Neural cell (in vitro differentiated cells): ENCODE results near the gene RBM46. TPM values are rescaled to one million over a fixed set of nuclear protein-coding genes. Genes with fewer than 3 reads are reported as not detected.

ENCODE experiments used
- H2AFZ ChIP-seq: fragments of 200-600, 300-800 bp; sonication (generic), shearing (Covaris generic); 2 replicates; pipeline ENCODE4 v1.6.0; 2014; ENCODE audit warnings: low read depth, mild to moderate bottlenecking, antibody characterized with exemption, low read length, moderate library complexity
- H3F3A ChIP-seq: fragments of 200-600 bp; shearing (Covaris generic); 2 replicates; pipeline ENCODE4 v1.6.1; 2016; ENCODE audit warnings: mild to moderate bottlenecking, moderate library complexity, mixed read lengths, antibody characterized with exemption, low read length; ENCODE audit not compliant: insufficient read depth, poor library complexity, severe bottlenecking
- H3K27ac ChIP-seq: fragments of 200-600, 300-800 bp; sonication (generic), shearing (Covaris generic); 2 replicates; pipeline ENCODE4 v1.5.1; 2014; ENCODE audit warnings: mild to moderate bottlenecking, low read length, moderate library complexity
- H3K27me3 ChIP-seq: fragments of 300-800, 200-600 bp; sonication (generic), shearing (Covaris generic); 2 replicates; pipeline ENCODE4 v1.6.0; 2014; ENCODE audit warnings: mild to moderate bottlenecking, low read depth, low read length, moderate library complexity; ENCODE audit not compliant: insufficient read depth
- H3K36me3 ChIP-seq: fragments of 300-800, 200-600 bp; sonication (generic), shearing (Covaris generic); 2 replicates; pipeline ENCODE4 v1.5.1; 2014; ENCODE audit warnings: mild to moderate bottlenecking, antibody characterized with exemption, low read length, moderate library complexity; ENCODE audit not compliant: insufficient read depth
- H3K4me2 ChIP-seq: fragments of 300-800, 200-600 bp; sonication (generic), shearing (Covaris generic); 2 replicates; pipeline ENCODE4 v1.6.0; 2014; ENCODE audit warnings: mild to moderate bottlenecking, low read length
- H3K4me3 ChIP-seq: fragments of 300-800, 200-600 bp; sonication (generic), shearing (Covaris generic); 2 replicates; pipeline ENCODE4 v1.5.1; 2014; ENCODE audit warnings: mild to moderate bottlenecking, low read length, moderate library complexity
- H3K79me2 ChIP-seq: fragments of 200-600 bp; shearing (Covaris generic); replicated peaks from 2 replicates; pipeline ENCODE4 v1.6.0; 2014; ENCODE audit warnings: mild to moderate bottlenecking, low read length, moderate library complexity; ENCODE audit not compliant: insufficient read depth
- H3K9ac ChIP-seq: fragments of 300-800, 200-600 bp; sonication (generic), shearing (Covaris generic); 2 replicates; pipeline ENCODE4 v1.6.1; 2016; ENCODE audit warnings: mild to moderate bottlenecking, low read length, mixed read lengths
- H3K9me2 ChIP-seq: fragments of 200-600 bp; shearing (Covaris generic); 2 replicates; pipeline ENCODE4 v1.6.1; 2016; ENCODE audit warnings: mild to moderate bottlenecking, low read length, mixed read lengths; ENCODE audit not compliant: insufficient read depth
- H3K9me3 ChIP-seq: fragments of 200-600, 300-800 bp; sonication (generic), shearing (Covaris generic); 2 replicates; pipeline ENCODE4 v1.6.1; 2016; ENCODE audit warnings: mild to moderate bottlenecking, mixed run types, low read length, moderate library complexity, mixed read lengths
- H4K20me1 ChIP-seq: fragments of 200-600 bp; shearing (Covaris generic); 2 replicates; pipeline ENCODE4 v1.6.1; 2016; ENCODE audit warnings: mild to moderate bottlenecking, mixed run types; ENCODE audit not compliant: insufficient read depth
- EP300 ChIP-seq: fragments of 450-650 bp; conservative IDR thresholded peaks from 2 replicates; pipeline ENCODE4 v1.6.1; 2014; ENCODE audit warnings: antibody characterized with exemption, mild to moderate bottlenecking, moderate library complexity; ENCODE audit not compliant: poor library complexity, severe bottlenecking
- EZH2 ChIP-seq: fragments of 200-600, 300-800 bp; shearing (Covaris generic), sonication (generic); IDR thresholded peaks from 2 replicates; pipeline ENCODE4 v1.6.1; 2014; ENCODE audit warnings: antibody characterized with exemption, low read length, borderline replicate concordance, mild to moderate bottlenecking; ENCODE audit not compliant: insufficient read depth, poor library complexity, severe bottlenecking
- MXI1 ChIP-seq: fragments of 450-650 bp; conservative IDR thresholded peaks from 2 replicates; pipeline ENCODE4 v1.6.1; 2014; ENCODE audit warnings: antibody characterized with exemption, mild to moderate bottlenecking; ENCODE audit not compliant: poor library complexity, severe bottlenecking
- POLR2AphosphoS5 ChIP-seq: IDR thresholded peaks from 2 replicates; pipeline ENCODE4 v1.6.1; 2012
- RAD21 ChIP-seq: fragments of 450-650 bp; conservative IDR thresholded peaks from 2 replicates; pipeline ENCODE4 v1.6.1; 2014; ENCODE audit warnings: antibody characterized with exemption, mild to moderate bottlenecking, moderate library complexity
- SMC3 ChIP-seq: fragments of 450-650 bp; conservative IDR thresholded peaks from 2 replicates; pipeline ENCODE4 v1.6.1; 2014; ENCODE audit warnings: antibody characterized with exemption, mild to moderate bottlenecking, moderate library complexity; ENCODE audit not compliant: poor library complexity
- TAF1 ChIP-seq: IDR thresholded peaks from 2 replicates; pipeline ENCODE4 v1.6.1; 2012; ENCODE audit warnings: low read depth
- polyA plus RNA-seq: library from polyadenylated mRNA; depleted of rRNA; stranded (reverse); fragments of >200 nt; gene quantifications from 2 replicates; pipeline ENCODE4 v1.2.3, GENCODE V29; 2014
- TF ChIP-seq, protein P1 (sequence below): IDR thresholded peaks from 2 replicates; pipeline ENCODE4 v1.6.1; 2012; ENCODE audit warnings: borderline replicate concordance
- TF ChIP-seq, protein P2 (sequence below): fragments of 450-650 bp; IDR thresholded peaks from 2 replicates; pipeline ENCODE4 v1.5.1; 2014; ENCODE audit warnings: antibody characterized with exemption, mild to moderate bottlenecking, moderate library complexity; ENCODE audit not compliant: poor library complexity, severe bottlenecking

Gene RBM46
- polyA plus RNA-seq, 1 donor from 2014 or later = 0.09 TPM

DNA sequence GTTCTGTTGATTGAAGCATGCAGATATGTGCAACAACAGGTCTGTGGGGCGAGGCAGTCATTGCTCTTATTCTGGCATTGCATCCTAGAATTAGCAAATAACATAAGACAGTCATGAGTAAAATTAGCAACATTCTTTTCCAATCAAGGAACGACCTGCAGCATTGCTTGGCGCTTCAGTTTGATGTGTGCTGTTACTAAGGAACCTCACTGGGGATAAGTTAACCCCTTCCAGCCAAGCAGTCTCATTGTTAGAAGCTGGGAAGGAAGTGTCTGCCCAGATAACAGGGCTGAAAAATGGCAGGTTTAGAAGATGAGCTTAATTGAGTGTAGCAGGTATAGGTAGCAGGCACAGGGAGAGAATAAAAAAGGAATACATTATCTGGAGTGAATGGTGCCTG is 55.4 kb downstream of the RBM46 start:
- Histone ChIP-seq H4K20me1 (no peaks in the 10 kb centered on the region), H3K9me3 (peaks cover 4% of the 10 kb centered on the region), H3K79me2 (no peaks in the 10 kb centered on the region), H3K27ac (no peak overlapping the region), H3K4me2 (no peak overlapping the region), H3F3A (no peaks in the 10 kb centered on the region), H3K9me2 (no peaks in the 10 kb centered on the region), H3K4me3 (no peak overlapping the region), H3K36me3 (no peaks in the 10 kb centered on the region), H3K9ac (peak overlapping the region; percentile 1), H2AFZ (no peak overlapping the region), H3K27me3 (no peaks in the 10 kb centered on the region)
- TF ChIP-seq, protein P1, sequence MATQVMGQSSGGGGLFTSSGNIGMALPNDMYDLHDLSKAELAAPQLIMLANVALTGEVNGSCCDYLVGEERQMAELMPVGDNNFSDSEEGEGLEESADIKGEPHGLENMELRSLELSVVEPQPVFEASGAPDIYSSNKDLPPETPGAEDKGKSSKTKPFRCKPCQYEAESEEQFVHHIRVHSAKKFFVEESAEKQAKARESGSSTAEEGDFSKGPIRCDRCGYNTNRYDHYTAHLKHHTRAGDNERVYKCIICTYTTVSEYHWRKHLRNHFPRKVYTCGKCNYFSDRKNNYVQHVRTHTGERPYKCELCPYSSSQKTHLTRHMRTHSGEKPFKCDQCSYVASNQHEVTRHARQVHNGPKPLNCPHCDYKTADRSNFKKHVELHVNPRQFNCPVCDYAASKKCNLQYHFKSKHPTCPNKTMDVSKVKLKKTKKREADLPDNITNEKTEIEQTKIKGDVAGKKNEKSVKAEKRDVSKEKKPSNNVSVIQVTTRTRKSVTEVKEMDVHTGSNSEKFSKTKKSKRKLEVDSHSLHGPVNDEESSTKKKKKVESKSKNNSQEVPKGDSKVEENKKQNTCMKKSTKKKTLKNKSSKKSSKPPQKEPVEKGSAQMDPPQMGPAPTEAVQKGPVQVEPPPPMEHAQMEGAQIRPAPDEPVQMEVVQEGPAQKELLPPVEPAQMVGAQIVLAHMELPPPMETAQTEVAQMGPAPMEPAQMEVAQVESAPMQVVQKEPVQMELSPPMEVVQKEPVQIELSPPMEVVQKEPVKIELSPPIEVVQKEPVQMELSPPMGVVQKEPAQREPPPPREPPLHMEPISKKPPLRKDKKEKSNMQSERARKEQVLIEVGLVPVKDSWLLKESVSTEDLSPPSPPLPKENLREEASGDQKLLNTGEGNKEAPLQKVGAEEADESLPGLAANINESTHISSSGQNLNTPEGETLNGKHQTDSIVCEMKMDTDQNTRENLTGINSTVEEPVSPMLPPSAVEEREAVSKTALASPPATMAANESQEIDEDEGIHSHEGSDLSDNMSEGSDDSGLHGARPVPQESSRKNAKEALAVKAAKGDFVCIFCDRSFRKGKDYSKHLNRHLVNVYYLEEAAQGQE = no peak
- TF ChIP-seq TAF1 = no peak
- TF ChIP-seq EZH2 = no peak
- no peak for TF ChIP-seq POLR2AphosphoS5
- TF ChIP-seq MXI1 = no peak
- TF ChIP-seq, protein P2, sequence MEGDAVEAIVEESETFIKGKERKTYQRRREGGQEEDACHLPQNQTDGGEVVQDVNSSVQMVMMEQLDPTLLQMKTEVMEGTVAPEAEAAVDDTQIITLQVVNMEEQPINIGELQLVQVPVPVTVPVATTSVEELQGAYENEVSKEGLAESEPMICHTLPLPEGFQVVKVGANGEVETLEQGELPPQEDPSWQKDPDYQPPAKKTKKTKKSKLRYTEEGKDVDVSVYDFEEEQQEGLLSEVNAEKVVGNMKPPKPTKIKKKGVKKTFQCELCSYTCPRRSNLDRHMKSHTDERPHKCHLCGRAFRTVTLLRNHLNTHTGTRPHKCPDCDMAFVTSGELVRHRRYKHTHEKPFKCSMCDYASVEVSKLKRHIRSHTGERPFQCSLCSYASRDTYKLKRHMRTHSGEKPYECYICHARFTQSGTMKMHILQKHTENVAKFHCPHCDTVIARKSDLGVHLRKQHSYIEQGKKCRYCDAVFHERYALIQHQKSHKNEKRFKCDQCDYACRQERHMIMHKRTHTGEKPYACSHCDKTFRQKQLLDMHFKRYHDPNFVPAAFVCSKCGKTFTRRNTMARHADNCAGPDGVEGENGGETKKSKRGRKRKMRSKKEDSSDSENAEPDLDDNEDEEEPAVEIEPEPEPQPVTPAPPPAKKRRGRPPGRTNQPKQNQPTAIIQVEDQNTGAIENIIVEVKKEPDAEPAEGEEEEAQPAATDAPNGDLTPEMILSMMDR = no peak
- TF ChIP-seq EP300 = no peak
- no peak for TF ChIP-seq RAD21
- TF ChIP-seq SMC3 = no peak

DNA sequence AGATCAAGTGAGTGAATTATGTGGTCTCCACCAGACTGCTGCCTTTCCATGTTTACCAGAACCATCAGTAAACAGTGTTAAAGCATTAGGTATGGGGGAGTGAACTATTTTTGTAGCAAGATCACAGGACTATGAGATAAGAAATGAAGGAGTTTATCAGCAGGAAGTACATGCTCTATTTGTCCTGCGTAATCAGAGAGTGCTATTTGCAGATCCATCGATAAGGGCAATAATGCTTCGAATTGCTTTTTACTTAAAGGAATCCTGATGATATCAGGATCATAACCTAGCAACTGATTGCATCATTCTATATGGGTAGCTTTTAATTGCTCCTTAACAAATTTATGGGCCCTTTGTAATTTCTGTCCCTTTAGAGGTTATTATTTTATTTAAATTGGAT is 57.1 kb downstream of the RBM46 start:
- peaks cover 4% of the 10 kb centered on the region for H3K9me3 ChIP-seq
- TF ChIP-seq EZH2 (no peak), RAD21 (no peak), EP300 (no peak), SMC3 (no peak), TAF1 (no peak), POLR2AphosphoS5 (no peak), MXI1 (no peak)
- TF ChIP-seq, protein P2 = no peak
- TF ChIP-seq, protein P1 = no peak
- H3K9ac ChIP-seq = no peak overlapping the region
- H3F3A ChIP-seq = no peaks in the 10 kb centered on the region
- H3K79me2 ChIP-seq = no peaks in the 10 kb centered on the region
- no peak overlapping the region for H2AFZ ChIP-seq
- H4K20me1 ChIP-seq = no peaks in the 10 kb centered on the region
- no peak overlapping the region for H3K4me2 ChIP-seq
- no peak overlapping the region for H3K4me3 ChIP-seq
- H3K36me3 ChIP-seq = no peaks in the 10 kb centered on the region
- H3K9me2 ChIP-seq = no peaks in the 10 kb centered on the region
- no peaks in the 10 kb centered on the region for H3K27me3 ChIP-seq
- no peak overlapping the region for H3K27ac ChIP-seq
